K562 (cell line): Measurements from ENCODE around the gene LRCH1. TPM values are rescaled to one million over a fixed set of nuclear protein-coding genes. Genes with fewer than 3 reads are reported as not detected.

Experiments used
- NR4A1 ChIP-seq, 2 experiments: fragments of 250-450 bp in 1 of 2; fragments of 450-650 bp in 1 of 2; sonication (Bioruptor Pico) in 1 of 2; IDR thresholded peaks; 2 replicates each; pipeline versions ENCODE4 v1.4.0 to v1.6.1; 2016 to 2020; ENCODE audit warnings: mild to moderate bottlenecking in 2 of 2, missing compliant biosample characterization in 1 of 2, missing genetic modification characterization in 1 of 2, moderate library complexity in 1 of 2
- TEAD4 ChIP-seq, 2 experiments: sonication (generic) in 1 of 2; formaldehyde crosslinking in 1 of 2; IDR thresholded peaks; 2 replicates each; pipeline versions ENCODE4 v1.6.1 to v1.8.0; 2012 to 2022; ENCODE audit warnings: borderline replicate concordance in 1 of 2, inconsistent platforms in 1 of 2, low read length in 1 of 2, mild to moderate bottlenecking in 1 of 2, missing genetic modification reagents in 1 of 2
- ZNF76 ChIP-seq: fragments of 250-450 bp; sonication (Bioruptor Pico); IDR thresholded peaks from 2 replicates; pipeline ENCODE4 v1.4.0; 2020; ENCODE audit warnings: mild to moderate bottlenecking, moderate library complexity, borderline replicate concordance
- polyA plus RNA-seq, 8 experiments: library from polyadenylated mRNA; depleted of rRNA in 4 of 8; stranded (reverse) in 5 of 8; unstranded in 3 of 8; fragments of >200 nt; fragmentation: Nextera tagmentation in 2 of 8; fragmentation: Illumina TruSeq in 1 of 8; extraction: Ambion mirVana in 2 of 8; extraction: Trizol in 1 of 8; gene quantifications; 2 replicates each; pipeline versions ENCODE4 v1.2.1 to v1.2.3, GENCODE V29; 2011 to 2014; ENCODE audit warnings: inconsistent platforms in 1 of 8, missing spikeins in 1 of 8
- total RNA-seq, 7 experiments: library from RNA; depleted of rRNA in 6 of 7; stranded (reverse); fragments of >200 nt in 6 of 7; fragmentation: Illumina TruSeq in 2 of 7; extraction: Trizol in 2 of 7; gene quantifications; 2 replicates each; pipeline versions ENCODE4 v1.2.1 to v1.2.3, GENCODE V29; 2011 to 2021; ENCODE audit warnings: low replicate concordance in 1 of 7
- TF ChIP-seq, protein P1 (sequence below): fragments of 450-650 bp; IDR thresholded peaks from 2 replicates; pipeline ENCODE4 v1.6.1; 2017; ENCODE audit warnings: antibody characterized with exemption, mild to moderate bottlenecking
- TF ChIP-seq, protein P2 (sequence below): fragments of 450-650 bp; formaldehyde crosslinking; IDR thresholded peaks from 2 replicates; pipeline ENCODE4 v1.4.0; 2020; ENCODE audit warnings: mild to moderate bottlenecking, mixed read lengths
- TF ChIP-seq, protein P3 (sequence below), 2 experiments: fragments of 450-650 bp; IDR thresholded peaks; 2 replicates each; pipeline ENCODE4 v1.6.1; 2018; ENCODE audit warnings: mild to moderate bottlenecking in 2 of 2, low read depth in 1 of 2; ENCODE audit not compliant: partially characterized antibody in 2 of 2
- TF ChIP-seq, protein P4 (sequence below), 2 experiments: fragments of 450-650 bp; formaldehyde crosslinking in 1 of 2; IDR thresholded peaks; 2 replicates each; pipeline versions ENCODE4 v1.4.0 to v1.6.1; 2014 to 2020; ENCODE audit warnings: mild to moderate bottlenecking in 2 of 2, borderline replicate concordance in 1 of 2, low read depth in 1 of 2

Gene LRCH1
- total and polyA plus RNA-seq, 9 of the 15 experiments (the other 6 are each of a cell fraction or from before 2014, with no cell fraction given), result 1.1 to 6.8 (median 3.7) TPM

DNA sequence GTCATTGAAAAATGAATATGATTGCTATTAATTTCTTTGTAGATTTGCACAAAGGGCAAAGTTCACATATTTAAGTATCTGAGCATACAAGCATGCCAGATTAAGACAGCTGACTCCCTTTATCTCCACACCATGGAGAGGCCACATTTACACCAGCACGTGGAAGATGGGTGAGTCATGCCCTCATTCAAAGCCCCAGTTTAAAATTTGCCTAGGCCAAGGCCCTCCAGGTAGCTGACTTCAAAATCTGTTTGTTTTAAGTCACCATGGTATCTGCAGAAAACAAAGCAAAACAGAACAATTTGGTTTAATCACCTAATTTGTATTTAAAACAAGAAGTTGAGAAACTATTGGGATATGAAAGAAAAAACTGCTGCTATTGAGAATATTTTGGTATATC, 134.8 kb downstream of the LRCH1 start (continued):
- TF ChIP-seq, protein P1, sequence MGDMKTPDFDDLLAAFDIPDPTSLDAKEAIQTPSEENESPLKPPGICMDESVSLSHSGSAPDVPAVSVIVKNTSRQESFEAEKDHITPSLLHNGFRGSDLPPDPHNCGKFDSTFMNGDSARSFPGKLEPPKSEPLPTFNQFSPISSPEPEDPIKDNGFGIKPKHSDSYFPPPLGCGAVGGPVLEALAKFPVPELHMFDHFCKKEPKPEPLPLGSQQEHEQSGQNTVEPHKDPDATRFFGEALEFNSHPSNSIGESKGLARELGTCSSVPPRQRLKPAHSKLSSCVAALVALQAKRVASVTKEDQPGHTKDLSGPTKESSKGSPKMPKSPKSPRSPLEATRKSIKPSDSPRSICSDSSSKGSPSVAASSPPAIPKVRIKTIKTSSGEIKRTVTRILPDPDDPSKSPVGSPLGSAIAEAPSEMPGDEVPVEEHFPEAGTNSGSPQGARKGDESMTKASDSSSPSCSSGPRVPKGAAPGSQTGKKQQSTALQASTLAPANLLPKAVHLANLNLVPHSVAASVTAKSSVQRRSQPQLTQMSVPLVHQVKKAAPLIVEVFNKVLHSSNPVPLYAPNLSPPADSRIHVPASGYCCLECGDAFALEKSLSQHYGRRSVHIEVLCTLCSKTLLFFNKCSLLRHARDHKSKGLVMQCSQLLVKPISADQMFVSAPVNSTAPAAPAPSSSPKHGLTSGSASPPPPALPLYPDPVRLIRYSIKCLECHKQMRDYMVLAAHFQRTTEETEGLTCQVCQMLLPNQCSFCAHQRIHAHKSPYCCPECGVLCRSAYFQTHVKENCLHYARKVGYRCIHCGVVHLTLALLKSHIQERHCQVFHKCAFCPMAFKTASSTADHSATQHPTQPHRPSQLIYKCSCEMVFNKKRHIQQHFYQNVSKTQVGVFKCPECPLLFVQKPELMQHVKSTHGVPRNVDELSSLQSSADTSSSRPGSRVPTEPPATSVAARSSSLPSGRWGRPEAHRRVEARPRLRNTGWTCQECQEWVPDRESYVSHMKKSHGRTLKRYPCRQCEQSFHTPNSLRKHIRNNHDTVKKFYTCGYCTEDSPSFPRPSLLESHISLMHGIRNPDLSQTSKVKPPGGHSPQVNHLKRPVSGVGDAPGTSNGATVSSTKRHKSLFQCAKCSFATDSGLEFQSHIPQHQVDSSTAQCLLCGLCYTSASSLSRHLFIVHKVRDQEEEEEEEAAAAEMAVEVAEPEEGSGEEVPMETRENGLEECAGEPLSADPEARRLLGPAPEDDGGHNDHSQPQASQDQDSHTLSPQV, result no peak
- TF ChIP-seq ZNF76 (CRISPR knock-in tag) (no peak), NR4A1 (CRISPR knock-in tag; IDR thresholded peaks at IDR 0.05) (no peak), NR4A1 (tag; IDR thresholded peaks at IDR 0.05) (no peak), TEAD4 (IDR thresholded peaks at IDR 0.05; ENCODE audit: low read length) (peak; percentile 80), TEAD4 (CRISPR knock-in tag; IDR thresholded peaks at IDR 0.05; ENCODE audit: borderline replicate concordance) (no peak)
- TF ChIP-seq, protein P2, sequence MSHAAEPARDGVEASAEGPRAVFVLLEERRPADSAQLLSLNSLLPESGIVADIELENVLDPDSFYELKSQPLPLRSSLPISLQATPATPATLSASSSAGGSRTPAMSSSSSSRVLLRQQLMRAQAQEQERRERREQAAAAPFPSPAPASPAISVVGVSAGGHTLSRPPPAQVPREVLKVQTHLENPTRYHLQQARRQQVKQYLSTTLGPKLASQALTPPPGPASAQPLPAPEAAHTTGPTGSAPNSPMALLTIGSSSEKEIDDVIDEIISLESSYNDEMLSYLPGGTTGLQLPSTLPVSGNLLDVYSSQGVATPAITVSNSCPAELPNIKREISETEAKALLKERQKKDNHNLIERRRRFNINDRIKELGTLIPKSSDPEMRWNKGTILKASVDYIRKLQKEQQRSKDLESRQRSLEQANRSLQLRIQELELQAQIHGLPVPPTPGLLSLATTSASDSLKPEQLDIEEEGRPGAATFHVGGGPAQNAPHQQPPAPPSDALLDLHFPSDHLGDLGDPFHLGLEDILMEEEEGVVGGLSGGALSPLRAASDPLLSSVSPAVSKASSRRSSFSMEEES (CRISPR knock-in tag), result no peak
- TF ChIP-seq, protein P3, sequence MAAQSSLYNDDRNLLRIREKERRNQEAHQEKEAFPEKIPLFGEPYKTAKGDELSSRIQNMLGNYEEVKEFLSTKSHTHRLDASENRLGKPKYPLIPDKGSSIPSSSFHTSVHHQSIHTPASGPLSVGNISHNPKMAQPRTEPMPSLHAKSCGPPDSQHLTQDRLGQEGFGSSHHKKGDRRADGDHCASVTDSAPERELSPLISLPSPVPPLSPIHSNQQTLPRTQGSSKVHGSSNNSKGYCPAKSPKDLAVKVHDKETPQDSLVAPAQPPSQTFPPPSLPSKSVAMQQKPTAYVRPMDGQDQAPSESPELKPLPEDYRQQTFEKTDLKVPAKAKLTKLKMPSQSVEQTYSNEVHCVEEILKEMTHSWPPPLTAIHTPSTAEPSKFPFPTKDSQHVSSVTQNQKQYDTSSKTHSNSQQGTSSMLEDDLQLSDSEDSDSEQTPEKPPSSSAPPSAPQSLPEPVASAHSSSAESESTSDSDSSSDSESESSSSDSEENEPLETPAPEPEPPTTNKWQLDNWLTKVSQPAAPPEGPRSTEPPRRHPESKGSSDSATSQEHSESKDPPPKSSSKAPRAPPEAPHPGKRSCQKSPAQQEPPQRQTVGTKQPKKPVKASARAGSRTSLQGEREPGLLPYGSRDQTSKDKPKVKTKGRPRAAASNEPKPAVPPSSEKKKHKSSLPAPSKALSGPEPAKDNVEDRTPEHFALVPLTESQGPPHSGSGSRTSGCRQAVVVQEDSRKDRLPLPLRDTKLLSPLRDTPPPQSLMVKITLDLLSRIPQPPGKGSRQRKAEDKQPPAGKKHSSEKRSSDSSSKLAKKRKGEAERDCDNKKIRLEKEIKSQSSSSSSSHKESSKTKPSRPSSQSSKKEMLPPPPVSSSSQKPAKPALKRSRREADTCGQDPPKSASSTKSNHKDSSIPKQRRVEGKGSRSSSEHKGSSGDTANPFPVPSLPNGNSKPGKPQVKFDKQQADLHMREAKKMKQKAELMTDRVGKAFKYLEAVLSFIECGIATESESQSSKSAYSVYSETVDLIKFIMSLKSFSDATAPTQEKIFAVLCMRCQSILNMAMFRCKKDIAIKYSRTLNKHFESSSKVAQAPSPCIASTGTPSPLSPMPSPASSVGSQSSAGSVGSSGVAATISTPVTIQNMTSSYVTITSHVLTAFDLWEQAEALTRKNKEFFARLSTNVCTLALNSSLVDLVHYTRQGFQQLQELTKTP (IDR thresholded peaks at IDR 0.05; ENCODE audit: low read depth in 1 of 2, partially characterized antibody in 2 of 2), result no peak
- TF ChIP-seq, protein P4, sequence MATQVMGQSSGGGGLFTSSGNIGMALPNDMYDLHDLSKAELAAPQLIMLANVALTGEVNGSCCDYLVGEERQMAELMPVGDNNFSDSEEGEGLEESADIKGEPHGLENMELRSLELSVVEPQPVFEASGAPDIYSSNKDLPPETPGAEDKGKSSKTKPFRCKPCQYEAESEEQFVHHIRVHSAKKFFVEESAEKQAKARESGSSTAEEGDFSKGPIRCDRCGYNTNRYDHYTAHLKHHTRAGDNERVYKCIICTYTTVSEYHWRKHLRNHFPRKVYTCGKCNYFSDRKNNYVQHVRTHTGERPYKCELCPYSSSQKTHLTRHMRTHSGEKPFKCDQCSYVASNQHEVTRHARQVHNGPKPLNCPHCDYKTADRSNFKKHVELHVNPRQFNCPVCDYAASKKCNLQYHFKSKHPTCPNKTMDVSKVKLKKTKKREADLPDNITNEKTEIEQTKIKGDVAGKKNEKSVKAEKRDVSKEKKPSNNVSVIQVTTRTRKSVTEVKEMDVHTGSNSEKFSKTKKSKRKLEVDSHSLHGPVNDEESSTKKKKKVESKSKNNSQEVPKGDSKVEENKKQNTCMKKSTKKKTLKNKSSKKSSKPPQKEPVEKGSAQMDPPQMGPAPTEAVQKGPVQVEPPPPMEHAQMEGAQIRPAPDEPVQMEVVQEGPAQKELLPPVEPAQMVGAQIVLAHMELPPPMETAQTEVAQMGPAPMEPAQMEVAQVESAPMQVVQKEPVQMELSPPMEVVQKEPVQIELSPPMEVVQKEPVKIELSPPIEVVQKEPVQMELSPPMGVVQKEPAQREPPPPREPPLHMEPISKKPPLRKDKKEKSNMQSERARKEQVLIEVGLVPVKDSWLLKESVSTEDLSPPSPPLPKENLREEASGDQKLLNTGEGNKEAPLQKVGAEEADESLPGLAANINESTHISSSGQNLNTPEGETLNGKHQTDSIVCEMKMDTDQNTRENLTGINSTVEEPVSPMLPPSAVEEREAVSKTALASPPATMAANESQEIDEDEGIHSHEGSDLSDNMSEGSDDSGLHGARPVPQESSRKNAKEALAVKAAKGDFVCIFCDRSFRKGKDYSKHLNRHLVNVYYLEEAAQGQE (IDR thresholded peaks at IDR 0.05; ENCODE audit: borderline replicate concordance), result no peak
- TF ChIP-seq, protein P4 (CRISPR knock-in tag; IDR thresholded peaks at IDR 0.05; ENCODE audit: low read depth), result no peak
